ENCODE data around the gene PTCH2.
"Not testable (repeated sequence)": the region's sequence is repeated elsewhere in the genome, so short reads cannot be mapped to it uniquely, and the experiment has no call there.

PTCH2 gene

GRCh38 chr1:44838294-44838693 lies 4.8 kb downstream of the PTCH2 start:
- DNase-seq (ENCODE audit: low spot score): not testable (repeated sequence)

GRCh38 chr1:44835738-44836675 lies 7.0 kb downstream of the PTCH2 start:
- peak; percentile 84 for DNase-seq (ENCODE audit: low spot score)

GRCh38 chr1:44834328-44834727 lies 8.7 kb downstream of the PTCH2 start:
- no peak for DNase-seq (ENCODE audit: low spot score)

GRCh38 chr1:44832056-44832705 lies 10.9 kb downstream of the PTCH2 start:
- peak; percentile 70 for DNase-seq (ENCODE audit: low spot score)

GRCh38 chr1:44831516-44831915 lies 11.5 kb downstream of the PTCH2 start:
- peak; percentile 74 for DNase-seq (ENCODE audit: low spot score)

- DNase-seq (ENCODE audit: low spot score): peak; percentile 94
Measured at GRCh38 chr1:44830900-44831304, 12.2 kb downstream of the PTCH2 start.

- no peak for DNase-seq (ENCODE audit: low spot score)
Measured at GRCh38 chr1:44829506-44830384, 13.3 kb downstream of the PTCH2 start.

- no peak for DNase-seq (ENCODE audit: low spot score)
Measured at GRCh38 chr1:44828841-44829440, 14.1 kb downstream of the PTCH2 start.

- DNase-seq (ENCODE audit: low spot score): no peak
Measured at GRCh38 chr1:44828003-44828651, 14.9 kb downstream of the PTCH2 start.

GRCh38 chr1:44827197-44828002 lies 15.7 kb downstream of the PTCH2 start:
- DNase-seq (ENCODE audit: low spot score): peak; percentile 86

- DNase-seq (ENCODE audit: low spot score): peak; percentile 54
Measured at GRCh38 chr1:44826375-44827196, 16.5 kb downstream of the PTCH2 start.

- DNase-seq (ENCODE audit: low spot score): not testable (repeated sequence)
Measured at GRCh38 chr1:44824392-44824791, 18.7 kb downstream of the PTCH2 start.

GRCh38 chr1:44822981-44823451 lies 20.0 kb downstream of the PTCH2 start:
- no peak for DNase-seq (ENCODE audit: low spot score)

GRCh38 chr1:44822131-44822701 lies 20.8 kb downstream of the PTCH2 start:
- DNase-seq (ENCODE audit: low spot score): no peak

GRCh38 chr1:44821240-44821715 lies 21.8 kb downstream of the PTCH2 start:
- no peak for DNase-seq (ENCODE audit: low spot score)

- DNase-seq (ENCODE audit: low spot score): no peak
Measured at GRCh38 chr1:44820328-44821239, 22.5 kb downstream of the PTCH2 start.

- peak; percentile 75 for DNase-seq (ENCODE audit: low spot score)
Measured at GRCh38 chr1:44819608-44820327, 23.3 kb downstream of the PTCH2 start.

Data from hematopoietic multipotent progenitor cell treated with erythropoietin and hydrocortisone succinate and interleukin-3 and kit ligand, for 15 days (in vitro differentiated cells).